Breast epithelium (tissue), 3 donors: ENCODE results near the gene STT3A.

Source experiments
- CTCF ChIP-seq, 3 donors: fragments of 450-650 bp; IDR thresholded peaks; one replicate each; pipeline ENCODE4 v1.5.1; 2016 to 2017; ENCODE audit warnings: antibody characterized with exemption in 3 of 3, mild to moderate bottlenecking in 3 of 3, moderate library complexity in 3 of 3
- POLR2A ChIP-seq: fragments of 450-650 bp; IDR thresholded peaks from one replicate; pipeline ENCODE4 v1.6.1; 2016; ENCODE audit warnings: antibody characterized with exemption, mild to moderate bottlenecking, moderate library complexity

GRCh38 chr11:125671561-125671960 is 78.9 kb downstream of the STT3A start:
- TF ChIP-seq POLR2A, result no peak
- no peak for TF ChIP-seq CTCF (IDR thresholded peaks at IDR 0.05)
